ENCODE results near the gene SYF2. TPM values are rescaled to one million over a fixed set of nuclear protein-coding genes. Genes with fewer than 3 reads are reported as not detected.
A peak's percentile ranks its signal among the peaks of the same experiment; 100 is the strongest.
"Not testable (repeated sequence)": the region's sequence is repeated elsewhere in the genome, so short reads cannot be mapped to it uniquely, and the experiment has no call there.

Gene SYF2
- total RNA-seq, 1 experiment from 2014 or later, result 35.3 TPM

DNA sequence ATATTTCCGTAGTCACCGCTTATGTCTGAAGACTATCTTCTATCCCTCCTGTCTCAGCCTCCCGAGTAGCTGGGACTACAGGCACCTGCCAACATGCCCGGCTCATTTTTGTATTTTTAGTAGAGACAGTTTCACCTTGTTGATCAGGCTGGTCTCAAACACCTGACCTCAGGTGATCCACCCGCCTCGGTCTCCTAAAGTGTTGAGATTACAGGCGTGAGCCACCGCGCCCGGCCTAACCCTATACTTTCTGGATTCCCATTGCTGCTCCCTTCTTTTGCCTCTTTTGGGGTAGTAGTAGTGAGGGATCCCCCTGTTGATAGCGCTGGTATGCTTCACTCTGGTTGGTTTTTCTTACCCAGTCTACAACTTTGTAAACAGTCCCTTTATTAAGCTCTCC, 5.7 kb upstream of the SYF2 start:
- ATAC-seq, result no peak
- TF ChIP-seq IRF2 (CRISPR knock-in tag; IDR thresholded peaks at IDR 0.05; ENCODE audit: borderline replicate concordance, low read depth), result no peak
- POLR2A ChIA-PET, result no interaction called here
- DNase-seq (ENCODE audit: low spot score), result no peak
- Mint-ChIP-seq H3K4me1 (peaks cover 20% of the 10 kb centered on the region), H3K27ac (peak overlapping the region; percentile 68; the same call in 1 of the 2 replicates), H3K27me3 (ENCODE audit: low read depth) (no peaks in the 10 kb centered on the region; the same call in 1 of the 2 replicates), H3K36me3 (peaks cover 17% of the 10 kb centered on the region), H3K4me3 (no peak overlapping the region), H3K9me3 (no peaks in the 10 kb centered on the region)
- CTCF ChIA-PET, result no interaction called here

DNA sequence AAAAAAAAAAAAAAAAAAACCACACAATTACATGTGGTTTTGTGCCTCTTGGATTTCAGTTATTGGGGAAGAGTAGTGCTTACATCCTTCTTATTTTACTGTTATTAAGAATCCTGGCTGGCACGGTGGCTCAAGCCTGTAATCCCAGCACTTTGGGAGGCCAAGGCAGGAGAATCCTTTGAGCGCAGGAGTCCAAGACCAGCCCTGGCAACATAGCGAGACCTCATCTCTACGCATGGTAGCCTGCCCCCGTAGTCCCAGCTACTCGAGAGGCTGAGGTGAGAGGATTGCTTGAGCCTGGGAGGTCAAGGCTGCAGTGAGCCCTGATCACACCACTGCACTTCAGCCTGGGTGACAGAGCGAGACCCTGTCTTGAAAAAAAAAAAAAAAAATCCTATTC, 4.0 kb upstream of the SYF2 start:
- H3K4me3 Mint-ChIP-seq; POLR2A ChIA-PET; ATAC-seq; H3K27me3 Mint-ChIP-seq (ENCODE audit: low read depth); DNase-seq (ENCODE audit: low spot score); H3K27ac Mint-ChIP-seq; H3K36me3 Mint-ChIP-seq; H3K9me3 Mint-ChIP-seq: not testable (repeated sequence)
- CTCF ChIA-PET, result interaction anchor here (0.6 to 0.7 kb wide), 3 partner anchors 130 to 309 kb away, joined by 3 to 4 read pairs (median 3); no protein-coding TSS in a partner anchor
- peaks cover 26% of the 10 kb centered on the region for H3K4me1 Mint-ChIP-seq

DNA sequence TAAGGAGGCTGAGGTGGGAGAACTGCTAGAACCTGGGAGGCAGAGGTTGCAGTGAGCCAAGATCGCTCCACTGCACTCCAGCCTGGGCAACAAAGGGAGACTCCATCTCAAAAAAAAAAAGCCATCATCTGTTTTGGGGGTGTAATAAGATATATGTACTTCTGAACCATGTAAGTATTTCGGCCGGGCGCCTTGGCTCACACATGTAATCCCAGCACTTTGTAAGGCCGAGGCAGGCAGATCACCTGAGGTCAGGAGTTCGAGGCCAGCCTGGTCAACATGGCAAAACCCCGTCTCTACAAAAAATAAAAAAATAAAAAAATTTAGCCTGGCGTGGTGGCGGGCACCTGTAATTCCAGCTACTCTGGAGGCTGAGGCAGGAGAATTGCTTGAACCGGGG, 3.1 kb upstream of the SYF2 start:
- peaks cover 23% of the 10 kb centered on the region for H3K4me1 Mint-ChIP-seq
- POLR2A ChIA-PET; H3K36me3 Mint-ChIP-seq; ATAC-seq; H3K27ac Mint-ChIP-seq; H3K27me3 Mint-ChIP-seq (ENCODE audit: low read depth); DNase-seq (ENCODE audit: low spot score); H3K9me3 Mint-ChIP-seq; H3K4me3 Mint-ChIP-seq: not testable (repeated sequence)
- CTCF ChIA-PET, result interaction anchor here (0.6 to 0.7 kb wide), 3 partner anchors 129 to 309 kb away, joined by 3 to 4 read pairs (median 3); no protein-coding TSS in a partner anchor

DNA sequence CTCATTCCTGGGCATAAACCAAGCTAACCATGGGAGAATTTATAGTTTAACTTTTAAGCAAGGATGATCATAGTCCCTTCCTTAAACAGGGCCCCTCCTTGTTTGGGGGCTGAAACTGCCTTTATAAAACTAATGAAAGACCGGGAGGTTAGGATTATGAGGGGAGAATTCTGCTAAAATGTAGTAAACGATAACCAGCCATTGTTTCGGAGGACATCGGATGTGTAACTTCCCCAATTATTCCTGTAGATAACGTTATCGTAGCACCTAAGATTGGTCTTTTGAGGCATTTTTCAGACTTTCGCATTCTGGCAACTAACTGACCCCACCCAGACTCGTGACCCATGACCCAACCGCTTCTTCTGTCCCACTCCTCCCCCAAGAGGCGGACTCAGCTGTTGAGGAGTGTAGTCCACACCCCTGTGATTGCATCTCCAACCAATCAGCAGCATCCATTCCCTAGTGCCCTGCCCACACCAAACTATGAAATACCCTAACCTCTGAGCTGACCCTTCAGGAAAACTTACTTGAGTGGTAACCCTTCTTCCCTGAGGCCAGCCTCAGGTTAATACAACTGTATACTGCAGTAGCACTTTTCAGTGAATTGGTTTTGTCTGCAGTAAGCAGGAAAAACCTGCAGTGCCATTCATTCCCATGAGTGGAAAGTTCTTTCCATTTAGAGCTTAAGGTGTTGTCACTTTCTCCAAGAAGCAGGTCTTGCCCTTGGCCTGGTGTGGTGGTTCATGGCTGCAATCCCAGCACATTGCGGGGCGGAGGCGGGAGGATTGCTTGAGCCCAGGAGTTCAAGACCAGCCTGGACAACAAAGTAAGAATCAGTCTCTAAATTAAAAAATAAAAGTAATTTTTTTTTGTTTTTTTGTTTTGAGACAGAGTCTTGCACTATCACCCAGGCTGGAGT, 823 bp upstream of the SYF2 start:
- POLR2A ChIA-PET, result interaction anchor here (0.7 to 2.4 kb wide), 4 partner anchors 15 to 796 kb away, joined by 3 to 21 read pairs (median 3); partner anchors contain the start of genes CLIC4, LDLRAP1 and RSRP1
- ATAC-seq (peak; percentile 95), DNase-seq (ENCODE audit: low spot score) (peak; percentile 72)
- H3K9me3 Mint-ChIP-seq, result no peaks in the 10 kb centered on the region
- H3K4me3 Mint-ChIP-seq, result no peak overlapping the region
- TF ChIP-seq ETV6 (CRISPR knock-in tag; IDR thresholded peaks at IDR 0.05) (no peak), FOXK1 (CRISPR knock-in tag; IDR thresholded peaks at IDR 0.05) (0 out of 2 replicates have a peak, but pooled peaks have one; percentile 67), JAZF1 (CRISPR knock-in tag; IDR thresholded peaks at IDR 0.05) (no peak), GABPB1 (CRISPR knock-in tag; IDR thresholded peaks at IDR 0.05) (no peak)
- TF ChIP-seq, protein P1, sequence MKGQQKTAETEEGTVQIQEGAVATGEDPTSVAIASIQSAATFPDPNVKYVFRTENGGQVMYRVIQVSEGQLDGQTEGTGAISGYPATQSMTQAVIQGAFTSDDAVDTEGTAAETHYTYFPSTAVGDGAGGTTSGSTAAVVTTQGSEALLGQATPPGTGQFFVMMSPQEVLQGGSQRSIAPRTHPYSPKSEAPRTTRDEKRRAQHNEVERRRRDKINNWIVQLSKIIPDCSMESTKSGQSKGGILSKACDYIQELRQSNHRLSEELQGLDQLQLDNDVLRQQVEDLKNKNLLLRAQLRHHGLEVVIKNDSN (CRISPR knock-in tag; IDR thresholded peaks at IDR 0.05), result peak; percentile 43; the same call in 1 of the 2 replicates
- TF ChIP-seq, protein P2, sequence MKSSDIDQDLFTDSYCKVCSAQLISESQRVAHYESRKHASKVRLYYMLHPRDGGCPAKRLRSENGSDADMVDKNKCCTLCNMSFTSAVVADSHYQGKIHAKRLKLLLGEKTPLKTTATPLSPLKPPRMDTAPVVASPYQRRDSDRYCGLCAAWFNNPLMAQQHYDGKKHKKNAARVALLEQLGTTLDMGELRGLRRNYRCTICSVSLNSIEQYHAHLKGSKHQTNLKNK (CRISPR knock-in tag; IDR thresholded peaks at IDR 0.05), result no peak
- peaks cover 22% of the 10 kb centered on the region for H3K36me3 Mint-ChIP-seq
- H3K27me3 Mint-ChIP-seq (ENCODE audit: low read depth), result no peaks in the 10 kb centered on the region
- H3K4me1 Mint-ChIP-seq, result peaks cover 14% of the 10 kb centered on the region
- no peak overlapping the region for H3K27ac Mint-ChIP-seq
- CTCF ChIA-PET, result interaction anchor here (0.9 to 1.9 kb wide), 9 partner anchors 8 to 545 kb away, joined by 3 to 11 read pairs (median 4); partner anchors contain the start of gene RSRP1

DNA sequence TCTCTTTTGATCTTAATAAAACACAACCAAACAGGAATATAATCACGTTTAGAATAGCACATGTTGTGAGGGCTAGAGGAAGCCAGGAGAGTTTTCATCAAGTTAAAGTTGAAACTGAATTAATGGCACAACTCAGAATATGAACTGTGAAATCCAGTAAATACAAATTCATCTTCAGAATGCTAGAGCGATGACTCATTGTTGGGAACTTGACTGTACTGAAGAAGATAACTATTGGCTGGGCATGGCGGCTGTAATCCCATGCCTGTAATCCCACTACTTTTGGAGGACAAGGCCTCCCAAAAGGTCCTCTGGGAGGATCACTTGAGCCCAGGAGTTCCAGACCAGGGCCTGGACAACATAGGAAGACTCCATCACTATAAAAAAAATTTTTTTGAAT, 8.8 kb downstream of the SYF2 start:
- Mint-ChIP-seq H3K27me3 (ENCODE audit: low read depth) (no peaks in the 10 kb centered on the region), H3K36me3 (peaks cover 51% of the 10 kb centered on the region), H3K27ac (no peak overlapping the region), H3K4me1 (no peaks in the 10 kb centered on the region), H3K9me3 (no peaks in the 10 kb centered on the region), H3K4me3 (no peak overlapping the region)
- ChIA-PET CTCF (no interaction called here), POLR2A (no interaction called here)
- DNase-seq (ENCODE audit: low spot score) (no peak), ATAC-seq (no peak)
- TF ChIP-seq, protein P3, sequence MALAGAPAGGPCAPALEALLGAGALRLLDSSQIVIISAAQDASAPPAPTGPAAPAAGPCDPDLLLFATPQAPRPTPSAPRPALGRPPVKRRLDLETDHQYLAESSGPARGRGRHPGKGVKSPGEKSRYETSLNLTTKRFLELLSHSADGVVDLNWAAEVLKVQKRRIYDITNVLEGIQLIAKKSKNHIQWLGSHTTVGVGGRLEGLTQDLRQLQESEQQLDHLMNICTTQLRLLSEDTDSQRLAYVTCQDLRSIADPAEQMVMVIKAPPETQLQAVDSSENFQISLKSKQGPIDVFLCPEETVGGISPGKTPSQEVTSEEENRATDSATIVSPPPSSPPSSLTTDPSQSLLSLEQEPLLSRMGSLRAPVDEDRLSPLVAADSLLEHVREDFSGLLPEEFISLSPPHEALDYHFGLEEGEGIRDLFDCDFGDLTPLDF (CRISPR knock-in tag; IDR thresholded peaks at IDR 0.05), result no peak
- TF ChIP-seq RELA (CRISPR knock-in tag; IDR thresholded peaks at IDR 0.05; ENCODE audit: borderline replicate concordance), result no peak
- TF ChIP-seq, protein P4, sequence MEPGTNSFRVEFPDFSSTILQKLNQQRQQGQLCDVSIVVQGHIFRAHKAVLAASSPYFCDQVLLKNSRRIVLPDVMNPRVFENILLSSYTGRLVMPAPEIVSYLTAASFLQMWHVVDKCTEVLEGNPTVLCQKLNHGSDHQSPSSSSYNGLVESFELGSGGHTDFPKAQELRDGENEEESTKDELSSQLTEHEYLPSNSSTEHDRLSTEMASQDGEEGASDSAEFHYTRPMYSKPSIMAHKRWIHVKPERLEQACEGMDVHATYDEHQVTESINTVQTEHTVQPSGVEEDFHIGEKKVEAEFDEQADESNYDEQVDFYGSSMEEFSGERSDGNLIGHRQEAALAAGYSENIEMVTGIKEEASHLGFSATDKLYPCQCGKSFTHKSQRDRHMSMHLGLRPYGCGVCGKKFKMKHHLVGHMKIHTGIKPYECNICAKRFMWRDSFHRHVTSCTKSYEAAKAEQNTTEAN (CRISPR knock-in tag; IDR thresholded peaks at IDR 0.05), result no peak
- no peak for TF ChIP-seq ZNF263 (CRISPR knock-in tag; IDR thresholded peaks at IDR 0.05; ENCODE audit: low read depth)
- TF ChIP-seq, protein P5, sequence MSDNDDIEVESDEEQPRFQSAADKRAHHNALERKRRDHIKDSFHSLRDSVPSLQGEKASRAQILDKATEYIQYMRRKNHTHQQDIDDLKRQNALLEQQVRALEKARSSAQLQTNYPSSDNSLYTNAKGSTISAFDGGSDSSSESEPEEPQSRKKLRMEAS (CRISPR knock-in tag; IDR thresholded peaks at IDR 0.05), result no peak
- TF ChIP-seq CREM (CRISPR knock-in tag; IDR thresholded peaks at IDR 0.05), result no peak
- TF ChIP-seq ZNF396 (CRISPR knock-in tag; IDR thresholded peaks at IDR 0.05; ENCODE audit: borderline replicate concordance), result no peak
- no peak for TF ChIP-seq NR1H2 (CRISPR knock-in tag; IDR thresholded peaks at IDR 0.05)
- TF ChIP-seq, protein P6, sequence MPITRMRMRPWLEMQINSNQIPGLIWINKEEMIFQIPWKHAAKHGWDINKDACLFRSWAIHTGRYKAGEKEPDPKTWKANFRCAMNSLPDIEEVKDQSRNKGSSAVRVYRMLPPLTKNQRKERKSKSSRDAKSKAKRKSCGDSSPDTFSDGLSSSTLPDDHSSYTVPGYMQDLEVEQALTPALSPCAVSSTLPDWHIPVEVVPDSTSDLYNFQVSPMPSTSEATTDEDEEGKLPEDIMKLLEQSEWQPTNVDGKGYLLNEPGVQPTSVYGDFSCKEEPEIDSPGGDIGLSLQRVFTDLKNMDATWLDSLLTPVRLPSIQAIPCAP (CRISPR knock-in tag; IDR thresholded peaks at IDR 0.05), result no peak

Data from WTC11 (cell line).